Panc1 (cell line): ENCODE measurements around the gene IL13RA2. TPM values are rescaled to one million over a fixed set of nuclear protein-coding genes. Genes with fewer than 3 reads are reported as not detected.

Source experiments
- ATAC-seq: fragments of 200-7000 bp; cut with Tn5 transposase; 2 replicates; pipeline ENCODE4 v1.9.1; 2020; ENCODE audit warnings: mild to moderate bottlenecking, moderate library complexity
- BruUV-seq: library from RNA; stranded (reverse); fragments of 400-500 nt; replicated peaks from 2 replicates; lab custom pipeline; 2021; lab: Mats Ljungman, UMichigan
- CTCF ChIA-PET: fragments of 300-600 bp; sonication (Branson Sonifier 250); formaldehyde crosslinking; loops from one replicate; lab custom pipeline; 2022; ENCODE audit warnings: antibody characterized with exemption; lab: Charles Lee
- POLR2A ChIA-PET: fragments of 300-600 bp; sonication (Branson Sonifier 250); formaldehyde crosslinking; loops from one replicate; lab custom pipeline; 2022; ENCODE audit warnings: antibody characterized with exemption; lab: Charles Lee
- DNase-seq: peaks from one replicate; pipeline ENCODE4 v3.0.0-alpha.2; 2010; ENCODE audit warnings: low read depth, low spot score
- H3K27ac ChIP-seq: 2 replicates; pipeline ENCODE4 v1.5.1; 2011; ENCODE audit warnings: mild to moderate bottlenecking, low read length, inconsistent platforms
- H3K27me3 ChIP-seq: fragments of 200-500 bp; sonication (Bioruptor generic); 2 replicates; pipeline ENCODE4 v1.6.0; 2014; ENCODE audit warnings: low read length, inconsistent platforms; ENCODE audit not compliant: control insufficient read depth, insufficient read depth
- H3K36me3 ChIP-seq: fragments of 200-500 bp; sonication (Bioruptor generic); 2 replicates; pipeline ENCODE4 v1.5.1; 2014; ENCODE audit warnings: inconsistent platforms, mild to moderate bottlenecking, low read length, moderate library complexity; ENCODE audit not compliant: control insufficient read depth, insufficient read depth
- H3K4me1 ChIP-seq: 2 replicates; pipeline ENCODE4 v1.5.1; 2011; ENCODE audit warnings: inconsistent platforms, mild to moderate bottlenecking, low read length, moderate library complexity; ENCODE audit not compliant: control insufficient read depth, insufficient read depth
- H3K4me3 ChIP-seq, 2 experiments: 2 replicates each; pipeline ENCODE4 v1.5.1; 2011 to 2012; ENCODE audit warnings: low read depth in 2 of 2, low read length in 2 of 2, mild to moderate bottlenecking in 2 of 2, inconsistent platforms in 1 of 2, moderate library complexity in 1 of 2
- H3K9me3 ChIP-seq: fragments of 200-500 bp; sonication (Bioruptor generic); 2 replicates; pipeline ENCODE4 v1.5.1; 2014; ENCODE audit warnings: low read depth, mild to moderate bottlenecking, inconsistent platforms, low read length, moderate library complexity; ENCODE audit not compliant: control insufficient read depth, insufficient read depth
- CTCF ChIP-seq: fragments of 450-650 bp; IDR thresholded peaks from 2 replicates; pipeline ENCODE4 v1.5.1; 2017; ENCODE audit warnings: mild to moderate bottlenecking
- POLR2AphosphoS5 ChIP-seq: IDR thresholded peaks from 2 replicates; pipeline ENCODE4 v1.6.1; 2012; ENCODE audit warnings: mild to moderate bottlenecking, low read depth, low read length, moderate library complexity
- REST ChIP-seq, 2 experiments: IDR thresholded peaks; 2 replicates each; pipeline ENCODE4 v1.6.1; 2011 to 2012; ENCODE audit warnings: low read depth in 2 of 2, control low read depth in 1 of 2, low read length in 1 of 2, mild to moderate bottlenecking in 1 of 2, moderate library complexity in 1 of 2; ENCODE audit not compliant: insufficient read depth in 1 of 2
- SIN3A ChIP-seq: IDR thresholded peaks from 2 replicates; pipeline ENCODE4 v1.6.1; 2012; ENCODE audit warnings: low read depth, mild to moderate bottlenecking, low read length, moderate library complexity, borderline replicate concordance; ENCODE audit not compliant: insufficient read depth
- TCF7L2 ChIP-seq: IDR thresholded peaks from 2 replicates; pipeline ENCODE4 v1.6.1; 2011; ENCODE audit warnings: mild to moderate bottlenecking, low read depth, low read length, inconsistent platforms
- in situ Hi-C: cut with HindIII; loops from 2 replicates; pipeline ENCODE4 v1.10.0; 2016; ENCODE audit warnings: low sequenced_read_pairs, low pct_unique_long_range_greater_than_20kb
- intact Hi-C: fragments of 100-400 bp; cut with micrococcal nuclease; formaldehyde crosslinking; loops from one replicate; pipeline ENCODE4 v1.10.0; 2022; ENCODE audit not compliant: unreplicated experiment
- total RNA-seq: library from RNA; stranded (reverse); gene quantifications from one replicate; pipeline ENCODE4 v1.2.1, GENCODE V29; 2021; ENCODE audit not compliant: unreplicated experiment

IL13RA2 gene
- total RNA-seq, 1 experiment from 2014 or later: not detected

- ATAC-seq: no peak
- ChIA-PET CTCF (no interaction called here), POLR2A (no interaction called here)
- intact Hi-C loops (no loop called here), in situ Hi-C loops (no loop called here)
- no peaks in the 10 kb centered on the region for H3K36me3 ChIP-seq
- H3K27ac ChIP-seq: no peak overlapping the region
- H3K4me1 ChIP-seq: no peaks in the 10 kb centered on the region
- TF ChIP-seq CTCF (no peak), SIN3A (no peak), TCF7L2 (no peak), POLR2AphosphoS5 (no peak), REST (IDR thresholded peaks at IDR 0.05; ENCODE audit: insufficient read depth in 1 of 2, low read depth in 2 of 2, low read length in 1 of 2) (no peak)
- DNase-seq: no peak
- BruUV-seq: no TSS peak
- H3K9me3 ChIP-seq: no peaks in the 10 kb centered on the region
- no peak overlapping the region for H3K4me3 ChIP-seq
- no peaks in the 10 kb centered on the region for H3K27me3 ChIP-seq
These were observed 30.3 kb upstream of the IL13RA2 start for GRCh38 chrX:115047715-115048114.

- ChIA-PET CTCF (no interaction called here), POLR2A (no interaction called here)
- BruUV-seq: no TSS peak
- Histone ChIP-seq H3K4me1 (no peaks in the 10 kb centered on the region), H3K27me3 (no peaks in the 10 kb centered on the region), H3K9me3 (no peaks in the 10 kb centered on the region), H3K27ac (no peak overlapping the region), H3K4me3 (no peak overlapping the region), H3K36me3 (no peaks in the 10 kb centered on the region)
- DNase-seq (no peak), ATAC-seq (no peak)
- TF ChIP-seq CTCF (no peak), REST (IDR thresholded peaks at IDR 0.05; ENCODE audit: insufficient read depth in 1 of 2, low read depth in 2 of 2, low read length in 1 of 2) (no peak), POLR2AphosphoS5 (no peak), SIN3A (no peak), TCF7L2 (no peak)
- in situ Hi-C loops: no loop called here
- intact Hi-C loops: no loop called here
These were observed 29.8 kb upstream of the IL13RA2 start for GRCh38 chrX:115047181-115047580.
